ENCODE data around the gene NHP2. TPM values are rescaled to one million over a fixed set of nuclear protein-coding genes. Genes with fewer than 3 reads are reported as not detected.

NHP2 gene
- total and polyA plus RNA-seq, 12 donors: 65.2 to 269 (median 122) TPM

- WGBS, 4 donors: 68 to 70% (median 69%) methylated on average over 6 of the region's 6 CpGs
- no peaks in the 10 kb centered on the region for H3K4me1 ChIP-seq (replicated peaks in 1 of 2)
- no peaks in the 10 kb centered on the region for H3K9me3 ChIP-seq (replicated peaks in 1 of 3)
- TF ChIP-seq POLR2A (IDR thresholded peaks at IDR 0.05): no peak
- TF ChIP-seq, protein P1, sequence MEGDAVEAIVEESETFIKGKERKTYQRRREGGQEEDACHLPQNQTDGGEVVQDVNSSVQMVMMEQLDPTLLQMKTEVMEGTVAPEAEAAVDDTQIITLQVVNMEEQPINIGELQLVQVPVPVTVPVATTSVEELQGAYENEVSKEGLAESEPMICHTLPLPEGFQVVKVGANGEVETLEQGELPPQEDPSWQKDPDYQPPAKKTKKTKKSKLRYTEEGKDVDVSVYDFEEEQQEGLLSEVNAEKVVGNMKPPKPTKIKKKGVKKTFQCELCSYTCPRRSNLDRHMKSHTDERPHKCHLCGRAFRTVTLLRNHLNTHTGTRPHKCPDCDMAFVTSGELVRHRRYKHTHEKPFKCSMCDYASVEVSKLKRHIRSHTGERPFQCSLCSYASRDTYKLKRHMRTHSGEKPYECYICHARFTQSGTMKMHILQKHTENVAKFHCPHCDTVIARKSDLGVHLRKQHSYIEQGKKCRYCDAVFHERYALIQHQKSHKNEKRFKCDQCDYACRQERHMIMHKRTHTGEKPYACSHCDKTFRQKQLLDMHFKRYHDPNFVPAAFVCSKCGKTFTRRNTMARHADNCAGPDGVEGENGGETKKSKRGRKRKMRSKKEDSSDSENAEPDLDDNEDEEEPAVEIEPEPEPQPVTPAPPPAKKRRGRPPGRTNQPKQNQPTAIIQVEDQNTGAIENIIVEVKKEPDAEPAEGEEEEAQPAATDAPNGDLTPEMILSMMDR (IDR thresholded peaks at IDR 0.05): no peak
- no peak for DNase-seq
- intact Hi-C loops (cut with DNase I): no loop called here
- H3K4me3 ChIP-seq: no peak overlapping the region
- H3K27me3 ChIP-seq: no peaks in the 10 kb centered on the region
- H3K27ac ChIP-seq: no peak overlapping the region
- no peaks in the 10 kb centered on the region for H3K36me3 ChIP-seq (replicated peaks in 1 of 2)
Observed at GRCh38 chr5:178176791-178177190, 23.1 kb upstream of the NHP2 start.

DNA sequence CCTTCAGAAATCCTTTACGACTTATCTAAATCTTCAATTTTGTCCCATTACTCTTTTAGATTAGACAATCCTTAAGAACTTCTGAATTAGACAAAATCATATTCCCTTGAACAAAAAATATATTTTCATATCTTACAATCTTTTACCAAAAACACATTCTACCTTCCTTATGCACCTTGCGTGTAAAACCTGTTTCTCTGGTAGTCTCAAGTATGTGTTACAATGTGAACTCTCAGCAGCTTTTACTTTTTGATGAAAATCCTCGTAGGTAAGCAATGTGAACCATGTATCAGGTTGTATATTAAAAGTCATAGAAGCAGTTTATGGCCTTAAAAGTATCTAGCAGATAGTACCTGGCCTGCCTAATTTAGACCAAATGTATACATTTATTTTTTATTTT, 20.8 kb upstream of the NHP2 start:
- H3K9me3 ChIP-seq (replicated peaks in 1 of 3): no peaks in the 10 kb centered on the region
- intact Hi-C loops (cut with DNase I): no loop called here
- H3K36me3 ChIP-seq (replicated peaks in 1 of 2): no peaks in the 10 kb centered on the region
- H3K27ac ChIP-seq: no peak overlapping the region
- no peaks in the 10 kb centered on the region for H3K4me1 ChIP-seq (replicated peaks in 1 of 2)
- H3K27me3 ChIP-seq: no peaks in the 10 kb centered on the region
- WGBS, 4 donors: 87 to 95% (median 90%) methylated on average over 3 of the region's 3 CpGs
- H3K4me3 ChIP-seq: no peak overlapping the region
- no peak for DNase-seq
- TF ChIP-seq, protein P1 (IDR thresholded peaks at IDR 0.05): no peak
- TF ChIP-seq POLR2A (IDR thresholded peaks at IDR 0.05): no peak

GRCh38 chr5:178170455-178170854, 16.8 kb upstream of the NHP2 start:
- no peak overlapping the region for H3K4me3 ChIP-seq
- no peak for DNase-seq
- no peaks in the 10 kb centered on the region for H3K36me3 ChIP-seq (replicated peaks in 1 of 2)
- H3K9me3 ChIP-seq (replicated peaks in 1 of 3): no peaks in the 10 kb centered on the region
- intact Hi-C loops (cut with DNase I): no loop called here
- peaks cover 8% of the 10 kb centered on the region for H3K27me3 ChIP-seq
- H3K4me1 ChIP-seq (replicated peaks in 1 of 2): no peaks in the 10 kb centered on the region
- no peak for TF ChIP-seq POLR2A (IDR thresholded peaks at IDR 0.05)
- TF ChIP-seq, protein P1 (IDR thresholded peaks at IDR 0.05): no peak
- H3K27ac ChIP-seq: no peak overlapping the region
- WGBS, 4 donors: 85 to 96% (median 88%) methylated on average over 2 of the region's 2 CpGs

GRCh38 chr5:178165581-178165980, 11.9 kb upstream of the NHP2 start:
- Histone ChIP-seq H3K27ac (no peak overlapping the region), H3K27me3 (peaks cover 23% of the 10 kb centered on the region), H3K36me3 (replicated peaks in 1 of 2) (no peaks in the 10 kb centered on the region), H3K4me1 (replicated peaks in 1 of 2) (peaks cover 0 to 3% of the 10 kb centered on the region in 2 donors), H3K9me3 (replicated peaks in 1 of 3) (no peaks in the 10 kb centered on the region), H3K4me3 (no peak overlapping the region)
- WGBS, 4 donors: 34 to 95% (median 44%) methylated on average over 4 to 38 of the region's 38 CpGs
- no peak for DNase-seq
- intact Hi-C loops (cut with DNase I): loop anchor here (2.0 kb wide), 1 partner anchor 89 kb away; no protein-coding TSS in a partner anchor
- TF ChIP-seq, protein P1 (IDR thresholded peaks at IDR 0.05): no peak
- TF ChIP-seq POLR2A (IDR thresholded peaks at IDR 0.05): no peak

Data from adrenal gland (tissue), 12 donors.